ENCODE data around the gene OPTC.

Gene OPTC

GRCh38 chr1:203458078-203458477 is 35.9 kb upstream of the OPTC start:
- Histone ChIP-seq H3K9me2 (replicated peaks; ENCODE audit: insufficient read depth, low read length) (no peaks in the 10 kb centered on the region), H2AFZ (ENCODE audit: low read depth, low read length, severe bottlenecking) (no peak overlapping the region), H3K4me3 (ENCODE audit: insufficient read depth, low read length, poor library complexity, severe bottlenecking) (no peak overlapping the region), H3F3A (ENCODE audit: insufficient read depth) (peaks cover 77% of the 10 kb centered on the region), H3K27me3 (ENCODE audit: low read length) (no peaks in the 10 kb centered on the region), H4K20me1 (ENCODE audit: low read depth, low read length) (no peaks in the 10 kb centered on the region), H3K79me2 (ENCODE audit: insufficient read depth, low read length) (no peaks in the 10 kb centered on the region), H3K9me3 (ENCODE audit: insufficient read depth, low read length) (no peaks in the 10 kb centered on the region), H3K4me2 (ENCODE audit: low read depth, low read length, poor library complexity, severe bottlenecking) (peak overlapping the region; percentile 78), H3K9ac (ENCODE audit: low read length) (peak overlapping the region; percentile 48), H3K36me3 (ENCODE audit: low read length) (no peaks in the 10 kb centered on the region), H3K27ac (ENCODE audit: low read depth, low read length) (peak overlapping the region; percentile 99)
- no peak for TF ChIP-seq CTCF (IDR thresholded peaks at IDR 0.05; ENCODE audit: insufficient read depth, low read length, poor library complexity, severe bottlenecking)
- TF ChIP-seq EZH2phosphoT487 (conservative IDR thresholded peaks at IDR 0.05; ENCODE audit: low read length), result no peak

GRCh38 chr1:203459671-203460201 is 34.2 kb upstream of the OPTC start:
- Histone ChIP-seq H3K27ac (ENCODE audit: low read depth, low read length) (peak overlapping the region; percentile 99), H3K4me3 (ENCODE audit: insufficient read depth, low read length, poor library complexity, severe bottlenecking) (peak overlapping the region; percentile 14), H3K9me3 (ENCODE audit: insufficient read depth, low read length) (no peaks in the 10 kb centered on the region), H3K36me3 (ENCODE audit: low read length) (no peaks in the 10 kb centered on the region), H3K9ac (ENCODE audit: low read length) (peak overlapping the region; percentile 48), H3K79me2 (ENCODE audit: insufficient read depth, low read length) (no peaks in the 10 kb centered on the region), H4K20me1 (ENCODE audit: low read depth, low read length) (no peaks in the 10 kb centered on the region), H3K27me3 (ENCODE audit: low read length) (no peaks in the 10 kb centered on the region), H3F3A (ENCODE audit: insufficient read depth) (peaks cover 65% of the 10 kb centered on the region), H3K9me2 (replicated peaks; ENCODE audit: insufficient read depth, low read length) (no peaks in the 10 kb centered on the region), H2AFZ (ENCODE audit: low read depth, low read length, severe bottlenecking) (no peak overlapping the region), H3K4me2 (ENCODE audit: low read depth, low read length, poor library complexity, severe bottlenecking) (peak overlapping the region; percentile 78)
- TF ChIP-seq CTCF (IDR thresholded peaks at IDR 0.05; ENCODE audit: insufficient read depth, low read length, poor library complexity, severe bottlenecking) (no peak), EZH2phosphoT487 (conservative IDR thresholded peaks at IDR 0.05; ENCODE audit: low read length) (no peak)

- Histone ChIP-seq H3K9me2 (replicated peaks; ENCODE audit: insufficient read depth, low read length) (no peaks in the 10 kb centered on the region), H3K79me2 (ENCODE audit: insufficient read depth, low read length) (no peaks in the 10 kb centered on the region), H2AFZ (ENCODE audit: low read depth, low read length, severe bottlenecking) (no peak overlapping the region), H3K36me3 (ENCODE audit: low read length) (no peaks in the 10 kb centered on the region), H3F3A (ENCODE audit: insufficient read depth) (peaks cover 46% of the 10 kb centered on the region), H3K27me3 (ENCODE audit: low read length) (no peaks in the 10 kb centered on the region), H3K9ac (ENCODE audit: low read length) (peak overlapping the region; percentile 50), H4K20me1 (ENCODE audit: low read depth, low read length) (no peaks in the 10 kb centered on the region), H3K4me2 (ENCODE audit: low read depth, low read length, poor library complexity, severe bottlenecking) (peak overlapping the region; percentile 78), H3K27ac (ENCODE audit: low read depth, low read length) (peak overlapping the region; percentile 99), H3K9me3 (ENCODE audit: insufficient read depth, low read length) (no peaks in the 10 kb centered on the region), H3K4me3 (ENCODE audit: insufficient read depth, low read length, poor library complexity, severe bottlenecking) (peak overlapping the region; percentile 12)
- no peak for TF ChIP-seq EZH2phosphoT487 (conservative IDR thresholded peaks at IDR 0.05; ENCODE audit: low read length)
- TF ChIP-seq CTCF (IDR thresholded peaks at IDR 0.05; ENCODE audit: insufficient read depth, low read length, poor library complexity, severe bottlenecking), result no peak
Measured at GRCh38 chr1:203461717-203462116, 32.2 kb upstream of the OPTC start.

Data from SU-DHL-6 (cell line).